ENCODE data around the gene IGSF21.

GRCh38 chr1:18211764-18212163, 104.2 kb downstream of the IGSF21 start:
- TF ChIP-seq, protein P1, sequence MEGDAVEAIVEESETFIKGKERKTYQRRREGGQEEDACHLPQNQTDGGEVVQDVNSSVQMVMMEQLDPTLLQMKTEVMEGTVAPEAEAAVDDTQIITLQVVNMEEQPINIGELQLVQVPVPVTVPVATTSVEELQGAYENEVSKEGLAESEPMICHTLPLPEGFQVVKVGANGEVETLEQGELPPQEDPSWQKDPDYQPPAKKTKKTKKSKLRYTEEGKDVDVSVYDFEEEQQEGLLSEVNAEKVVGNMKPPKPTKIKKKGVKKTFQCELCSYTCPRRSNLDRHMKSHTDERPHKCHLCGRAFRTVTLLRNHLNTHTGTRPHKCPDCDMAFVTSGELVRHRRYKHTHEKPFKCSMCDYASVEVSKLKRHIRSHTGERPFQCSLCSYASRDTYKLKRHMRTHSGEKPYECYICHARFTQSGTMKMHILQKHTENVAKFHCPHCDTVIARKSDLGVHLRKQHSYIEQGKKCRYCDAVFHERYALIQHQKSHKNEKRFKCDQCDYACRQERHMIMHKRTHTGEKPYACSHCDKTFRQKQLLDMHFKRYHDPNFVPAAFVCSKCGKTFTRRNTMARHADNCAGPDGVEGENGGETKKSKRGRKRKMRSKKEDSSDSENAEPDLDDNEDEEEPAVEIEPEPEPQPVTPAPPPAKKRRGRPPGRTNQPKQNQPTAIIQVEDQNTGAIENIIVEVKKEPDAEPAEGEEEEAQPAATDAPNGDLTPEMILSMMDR (IDR thresholded peaks at IDR 0.05; ENCODE audit: low read depth, low read length, missing input control) = no peak
- TF ChIP-seq TAF1 (conservative IDR thresholded peaks at IDR 0.05) = no peak
- no peak for TF ChIP-seq NR2F2 (IDR thresholded peaks at IDR 0.05)
- no peak for TF ChIP-seq FOXA1 (IDR thresholded peaks at IDR 0.05)
- TF ChIP-seq GABPA (IDR thresholded peaks at IDR 0.05 in 1 of 2, conservative IDR thresholded peaks at IDR 0.05 in 1 of 2) = no peak
- TF ChIP-seq RXRA (IDR thresholded peaks at IDR 0.05) = no peak
- TF ChIP-seq SP1 (IDR thresholded peaks at IDR 0.05) = no peak
- TF ChIP-seq, protein P2, sequence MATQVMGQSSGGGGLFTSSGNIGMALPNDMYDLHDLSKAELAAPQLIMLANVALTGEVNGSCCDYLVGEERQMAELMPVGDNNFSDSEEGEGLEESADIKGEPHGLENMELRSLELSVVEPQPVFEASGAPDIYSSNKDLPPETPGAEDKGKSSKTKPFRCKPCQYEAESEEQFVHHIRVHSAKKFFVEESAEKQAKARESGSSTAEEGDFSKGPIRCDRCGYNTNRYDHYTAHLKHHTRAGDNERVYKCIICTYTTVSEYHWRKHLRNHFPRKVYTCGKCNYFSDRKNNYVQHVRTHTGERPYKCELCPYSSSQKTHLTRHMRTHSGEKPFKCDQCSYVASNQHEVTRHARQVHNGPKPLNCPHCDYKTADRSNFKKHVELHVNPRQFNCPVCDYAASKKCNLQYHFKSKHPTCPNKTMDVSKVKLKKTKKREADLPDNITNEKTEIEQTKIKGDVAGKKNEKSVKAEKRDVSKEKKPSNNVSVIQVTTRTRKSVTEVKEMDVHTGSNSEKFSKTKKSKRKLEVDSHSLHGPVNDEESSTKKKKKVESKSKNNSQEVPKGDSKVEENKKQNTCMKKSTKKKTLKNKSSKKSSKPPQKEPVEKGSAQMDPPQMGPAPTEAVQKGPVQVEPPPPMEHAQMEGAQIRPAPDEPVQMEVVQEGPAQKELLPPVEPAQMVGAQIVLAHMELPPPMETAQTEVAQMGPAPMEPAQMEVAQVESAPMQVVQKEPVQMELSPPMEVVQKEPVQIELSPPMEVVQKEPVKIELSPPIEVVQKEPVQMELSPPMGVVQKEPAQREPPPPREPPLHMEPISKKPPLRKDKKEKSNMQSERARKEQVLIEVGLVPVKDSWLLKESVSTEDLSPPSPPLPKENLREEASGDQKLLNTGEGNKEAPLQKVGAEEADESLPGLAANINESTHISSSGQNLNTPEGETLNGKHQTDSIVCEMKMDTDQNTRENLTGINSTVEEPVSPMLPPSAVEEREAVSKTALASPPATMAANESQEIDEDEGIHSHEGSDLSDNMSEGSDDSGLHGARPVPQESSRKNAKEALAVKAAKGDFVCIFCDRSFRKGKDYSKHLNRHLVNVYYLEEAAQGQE (IDR thresholded peaks at IDR 0.05) = no peak
- no peak for TF ChIP-seq YY1 (IDR thresholded peaks at IDR 0.05)
- TF ChIP-seq MAX (IDR thresholded peaks at IDR 0.05) = no peak
- TF ChIP-seq JUND (IDR thresholded peaks at IDR 0.05) = no peak
- TF ChIP-seq, protein P3, sequence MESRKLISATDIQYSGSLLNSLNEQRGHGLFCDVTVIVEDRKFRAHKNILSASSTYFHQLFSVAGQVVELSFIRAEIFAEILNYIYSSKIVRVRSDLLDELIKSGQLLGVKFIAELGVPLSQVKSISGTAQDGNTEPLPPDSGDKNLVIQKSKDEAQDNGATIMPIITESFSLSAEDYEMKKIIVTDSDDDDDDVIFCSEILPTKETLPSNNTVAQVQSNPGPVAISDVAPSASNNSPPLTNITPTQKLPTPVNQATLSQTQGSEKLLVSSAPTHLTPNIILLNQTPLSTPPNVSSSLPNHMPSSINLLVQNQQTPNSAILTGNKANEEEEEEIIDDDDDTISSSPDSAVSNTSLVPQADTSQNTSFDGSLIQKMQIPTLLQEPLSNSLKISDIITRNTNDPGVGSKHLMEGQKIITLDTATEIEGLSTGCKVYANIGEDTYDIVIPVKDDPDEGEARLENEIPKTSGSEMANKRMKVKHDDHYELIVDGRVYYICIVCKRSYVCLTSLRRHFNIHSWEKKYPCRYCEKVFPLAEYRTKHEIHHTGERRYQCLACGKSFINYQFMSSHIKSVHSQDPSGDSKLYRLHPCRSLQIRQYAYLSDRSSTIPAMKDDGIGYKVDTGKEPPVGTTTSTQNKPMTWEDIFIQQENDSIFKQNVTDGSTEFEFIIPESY (IDR thresholded peaks at IDR 0.05) = no peak

Measured in liver (tissue), 3 donors.